GM23248 (cell line): ENCODE results near the gene PEMT.

Experiments
- EZH2 ChIP-seq: fragments of 200-600 bp; sonication (generic); IDR thresholded peaks from 2 replicates; pipeline ENCODE4 v1.6.1; 2018; ENCODE audit warnings: antibody characterized with exemption, mild to moderate bottlenecking; ENCODE audit not compliant: insufficient read depth, poor library complexity, severe bottlenecking
- EZH2phosphoT487 ChIP-seq: fragments of 200-600 bp; sonication (generic); IDR thresholded peaks from 2 replicates; pipeline ENCODE4 v1.6.1; 2018; ENCODE audit warnings: antibody characterized with exemption, moderate library complexity, mild to moderate bottlenecking, low read depth; ENCODE audit not compliant: insufficient read depth

- no peak for TF ChIP-seq EZH2phosphoT487
- no peak for TF ChIP-seq EZH2
These were observed 99.9 kb downstream of the PEMT start for GRCh38 chr17:17491546-17491988.
